B cell (primary cell): ENCODE data around the gene RRBP1. TPM values are rescaled to one million over a fixed set of nuclear protein-coding genes. Genes with fewer than 3 reads are reported as not detected.
"Not testable (repeated sequence)": the region's sequence is repeated elsewhere in the genome, so short reads cannot be mapped to it uniquely, and the experiment has no call there.

Experiments
- ATAC-seq: fragments of 200-7000 bp; cut with Tn5 transposase; one replicate; pipeline ENCODE4 v1.10.0; 2021; ENCODE audit warnings: low read depth, mild to moderate bottlenecking, moderate number of reproducible peaks, moderate library complexity
- CTCF ChIA-PET: fragments of 350-600 bp; sonication (Branson Sonifier 250); formaldehyde crosslinking; loops from one replicate; lab custom pipeline; 2021; ENCODE audit warnings: antibody characterized with exemption, inconsistent platforms; lab: Charles Lee
- POLR2A ChIA-PET: fragments of 350-600 bp; sonication (Branson Sonifier 250); formaldehyde crosslinking; loops from one replicate; lab custom pipeline; 2021; ENCODE audit warnings: antibody characterized with exemption; lab: Charles Lee
- DNase-seq: peaks from one replicate; pipeline ENCODE4 v3.0.0; 2013
- H2AFZ ChIP-seq: 2 replicates; pipeline ENCODE4 v1.6.1; 2012; ENCODE audit warnings: mild to moderate bottlenecking, low read depth, low read length; ENCODE audit not compliant: insufficient read depth, poor library complexity, severe bottlenecking
- H3K27ac ChIP-seq, 2 donors: 1 replicate in 1 of 2; 2 replicates in 1 of 2; pipeline ENCODE4 v1.5.1; 2012 to 2013; ENCODE audit warnings: low read length in 2 of 2, mild to moderate bottlenecking in 2 of 2, moderate library complexity in 1 of 2
- H3K27me3 ChIP-seq, 4 experiments: fragments of 200-600 bp in 1 of 4; sonication (generic) in 1 of 4; replicated peaks in 1 of 4; 1 replicate in 2 of 4; 2 replicates in 2 of 4; pipeline versions ENCODE4 v1.6.1 to v1.7.0; 2013 to 2016; ENCODE audit warnings: low read length in 3 of 4, mild to moderate bottlenecking in 2 of 4, mixed read lengths in 1 of 4, moderate library complexity in 1 of 4; ENCODE audit not compliant: insufficient read depth in 4 of 4, control insufficient read depth in 3 of 4; ENCODE audit errors: control extremely low read depth in 1 of 4
- H3K36me3 ChIP-seq, 2 experiments: replicated peaks in 1 of 2; 1 replicate in 1 of 2; 2 replicates in 1 of 2; pipeline versions ENCODE4 v1.6.1 to v1.7.1; 2013; ENCODE audit warnings: low read length in 1 of 2; ENCODE audit not compliant: insufficient read depth in 2 of 2, control insufficient read depth in 1 of 2; ENCODE audit errors: control extremely low read depth in 1 of 2, extremely low read depth in 1 of 2
- H3K4me1 ChIP-seq, 2 donors: fragments of 200-600 bp in 1 of 2; sonication (generic) in 1 of 2; 1 replicate in 1 of 2; 2 replicates in 1 of 2; pipeline versions ENCODE4 v1.5.1 to v1.6.1; 2013 to 2017; ENCODE audit warnings: low read length in 2 of 2; ENCODE audit not compliant: control insufficient read depth in 2 of 2, insufficient read depth in 2 of 2
- H3K4me2 ChIP-seq: replicated peaks from 2 replicates; pipeline ENCODE3; 2012; ENCODE audit warnings: mild to moderate bottlenecking, low read depth, low read length; ENCODE audit not compliant: poor library complexity, severe bottlenecking
- H3K4me3 ChIP-seq, 5 experiments: fragments of 200-600 bp in 1 of 5; sonication (generic) in 1 of 5; 1 replicate in 3 of 5; 2 replicates in 2 of 5; pipeline versions ENCODE4 v1.5.1 to v1.7.0; 2011 to 2016; ENCODE audit warnings: low read length in 4 of 5, mild to moderate bottlenecking in 4 of 5, low read depth in 2 of 5, control low read depth in 1 of 5, moderate library complexity in 1 of 5; ENCODE audit not compliant: insufficient read depth in 1 of 5; ENCODE audit errors: control extremely low read depth in 1 of 5, extremely low read depth in 1 of 5
- H3K79me2 ChIP-seq: fragments of 200-600 bp; sonication (generic); one replicate; pipeline ENCODE4 v1.6.0; 2016; ENCODE audit warnings: low read length; ENCODE audit not compliant: control insufficient read depth, insufficient read depth
- H3K9ac ChIP-seq: fragments of 200-600 bp; sonication (generic); 2 replicates; pipeline ENCODE4 v1.6.1; 2017; ENCODE audit warnings: mild to moderate bottlenecking, low read length, moderate library complexity
- H3K9me3 ChIP-seq, 3 donors: one replicate each; pipeline versions ENCODE4 v1.6.1 to v1.7.1; 2013; ENCODE audit warnings: low read length in 2 of 3; ENCODE audit not compliant: control insufficient read depth in 2 of 3, insufficient read depth in 1 of 3; ENCODE audit errors: control extremely low read depth in 1 of 3
- H4K20me1 ChIP-seq: 2 replicates; pipeline ENCODE4 v1.6.0; 2012; ENCODE audit warnings: mild to moderate bottlenecking, low read length; ENCODE audit not compliant: insufficient read depth, control insufficient read depth, poor library complexity, severe bottlenecking
- H3K27ac Mint-ChIP-seq: one replicate; pipeline ENCODE4 v1.8.0; 2021; ENCODE audit warnings: mixed read lengths
- H3K27me3 Mint-ChIP-seq: one replicate; pipeline ENCODE4 v1.8.0; 2021; ENCODE audit warnings: mixed read lengths
- H3K4me1 Mint-ChIP-seq: one replicate; pipeline ENCODE4 v1.8.0; 2021; ENCODE audit warnings: mixed read lengths
- H3K4me3 Mint-ChIP-seq: one replicate; pipeline ENCODE4 v1.8.0; 2021; ENCODE audit warnings: mixed read lengths
- H3K9me3 Mint-ChIP-seq: one replicate; pipeline ENCODE4 v1.8.0; 2022; ENCODE audit warnings: mixed read lengths; ENCODE audit not compliant: insufficient read depth
- EZH2 ChIP-seq: IDR thresholded peaks from 2 replicates; pipeline ENCODE4 v1.6.1; 2012; ENCODE audit warnings: borderline replicate concordance, low read depth, mild to moderate bottlenecking, moderate library complexity, low read length; ENCODE audit not compliant: insufficient read depth, poor library complexity, severe bottlenecking
- WGBS: methylation state at CpG from one replicate; pipeline ENCODE4 v1.1.5; 2013; ENCODE audit warnings: missing lambda C conversion rate; ENCODE audit not compliant: insufficient coverage; 5-methylcytosine and 5-hydroxymethylcytosine counted together
- intact Hi-C: fragments of 100-400 bp; cut with micrococcal nuclease; formaldehyde crosslinking; loops from one replicate; pipeline ENCODE4 v1.10.0; 2022
- polyA plus RNA-seq: library from polyadenylated mRNA; depleted of rRNA; stranded (reverse); fragments of >200 nt; gene quantifications from 2 replicates; pipeline ENCODE4 v1.2.3, GENCODE V29; 2012
- total RNA-seq, 2 donors: library from RNA; stranded (reverse); fragments of 120-200 nt in 1 of 2; gene quantifications; 1 replicate in 1 of 2; 2 replicates in 1 of 2; pipeline versions ENCODE4 v1.2.3 to v1.2.4, GENCODE V29; 2013 to 2022
- TF ChIP-seq, protein P1 (sequence below): fragments of 200-600 bp; IDR thresholded peaks from one replicate; pipeline ENCODE4 v1.8.0; 2022; ENCODE audit warnings: antibody characterized with exemption, mild to moderate bottlenecking

RRBP1 gene
- total and polyA plus RNA-seq, 2 donors (not counting 1 experiment from before 2014, with no cell fraction given): 10.9 to 27.5 TPM

GRCh38 chr20:17660667-17661066 is 21.4 kb downstream of the RRBP1 start:
- Histone ChIP-seq H3K4me3 (no peak overlapping the region), H3K9me3 (peaks cover 0 to 11% (median 0%) of the 10 kb centered on the region in 3 donors), H2AFZ (no peak overlapping the region), H4K20me1 (no peaks in the 10 kb centered on the region), H3K36me3 (peaks cover 0 to 11% of the 10 kb centered on the region in 2 experiments), H3K4me2 (no peak overlapping the region), H3K4me1 (peaks cover 10 to 13% of the 10 kb centered on the region in 2 donors), H3K9ac (no peak overlapping the region), H3K27ac (no peak overlapping the region), H3K27me3 (no peaks in the 10 kb centered on the region), H3K79me2 (peaks cover 27% of the 10 kb centered on the region)
- TF ChIP-seq EZH2: no peak
- ChIA-PET CTCF (no interaction called here), POLR2A (no interaction called here)
- DNase-seq (no peak), ATAC-seq (no peak)
- no peaks in the 10 kb centered on the region for H3K9me3 Mint-ChIP-seq
- WGBS: 100% methylated on average over 2 of the region's 6 CpGs
- intact Hi-C loops: no loop called here
- H3K27me3 Mint-ChIP-seq: no peaks in the 10 kb centered on the region
- H3K4me1 Mint-ChIP-seq: peaks cover 24% of the 10 kb centered on the region
- H3K4me3 Mint-ChIP-seq: no peak overlapping the region
- H3K27ac Mint-ChIP-seq: no peak overlapping the region

DNA sequence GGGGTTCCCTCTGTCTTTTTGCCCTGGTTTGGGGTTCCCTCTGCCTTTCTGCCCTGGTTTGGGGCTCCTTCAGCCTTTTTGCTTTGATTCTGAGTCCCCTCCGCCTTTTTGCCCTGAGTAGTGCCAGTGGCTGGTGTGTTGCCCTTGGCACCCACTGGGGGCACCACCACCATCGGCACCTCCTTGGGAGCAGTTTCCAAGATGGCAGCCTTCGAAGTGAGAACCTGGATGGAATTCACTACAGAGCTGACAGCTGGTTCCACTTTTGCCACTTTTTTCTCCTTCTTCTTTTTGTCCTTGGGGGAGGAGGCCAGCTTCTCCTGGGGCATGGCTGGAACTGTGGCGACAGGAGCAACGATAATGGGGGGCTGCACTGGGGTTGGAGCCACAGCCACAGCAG is 22.2 kb downstream of the RRBP1 start:
- no peak overlapping the region for H3K4me3 Mint-ChIP-seq
- H3K79me2 ChIP-seq: peaks cover 22% of the 10 kb centered on the region
- H3K4me1 Mint-ChIP-seq: peaks cover 24% of the 10 kb centered on the region
- H3K4me2 ChIP-seq: no peak overlapping the region
- H3K4me1 ChIP-seq: peaks cover 10 to 13% of the 10 kb centered on the region in 2 donors
- H3K4me3 ChIP-seq: no peak overlapping the region
- POLR2A ChIA-PET: no interaction called here
- no peaks in the 10 kb centered on the region for H3K27me3 ChIP-seq
- no peaks in the 10 kb centered on the region for H3K27me3 Mint-ChIP-seq
- TF ChIP-seq, protein P1, sequence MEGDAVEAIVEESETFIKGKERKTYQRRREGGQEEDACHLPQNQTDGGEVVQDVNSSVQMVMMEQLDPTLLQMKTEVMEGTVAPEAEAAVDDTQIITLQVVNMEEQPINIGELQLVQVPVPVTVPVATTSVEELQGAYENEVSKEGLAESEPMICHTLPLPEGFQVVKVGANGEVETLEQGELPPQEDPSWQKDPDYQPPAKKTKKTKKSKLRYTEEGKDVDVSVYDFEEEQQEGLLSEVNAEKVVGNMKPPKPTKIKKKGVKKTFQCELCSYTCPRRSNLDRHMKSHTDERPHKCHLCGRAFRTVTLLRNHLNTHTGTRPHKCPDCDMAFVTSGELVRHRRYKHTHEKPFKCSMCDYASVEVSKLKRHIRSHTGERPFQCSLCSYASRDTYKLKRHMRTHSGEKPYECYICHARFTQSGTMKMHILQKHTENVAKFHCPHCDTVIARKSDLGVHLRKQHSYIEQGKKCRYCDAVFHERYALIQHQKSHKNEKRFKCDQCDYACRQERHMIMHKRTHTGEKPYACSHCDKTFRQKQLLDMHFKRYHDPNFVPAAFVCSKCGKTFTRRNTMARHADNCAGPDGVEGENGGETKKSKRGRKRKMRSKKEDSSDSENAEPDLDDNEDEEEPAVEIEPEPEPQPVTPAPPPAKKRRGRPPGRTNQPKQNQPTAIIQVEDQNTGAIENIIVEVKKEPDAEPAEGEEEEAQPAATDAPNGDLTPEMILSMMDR: no peak
- TF ChIP-seq EZH2: no peak
- DNase-seq (no peak), ATAC-seq (no peak)
- no peak overlapping the region for H2AFZ ChIP-seq
- WGBS: 100% methylated on average over 4 of the region's 5 CpGs
- H3K36me3 ChIP-seq: peaks cover 0 to 11% of the 10 kb centered on the region in 2 experiments
- H3K27ac ChIP-seq: no peak overlapping the region
- no peak overlapping the region for H3K9ac ChIP-seq
- H3K9me3 ChIP-seq: peaks cover 0 to 11% (median 0%) of the 10 kb centered on the region in 3 donors
- intact Hi-C loops: no loop called here
- CTCF ChIA-PET: no interaction called here
- no peak overlapping the region for H3K27ac Mint-ChIP-seq
- H4K20me1 ChIP-seq: no peaks in the 10 kb centered on the region
- H3K9me3 Mint-ChIP-seq: no peaks in the 10 kb centered on the region

DNA sequence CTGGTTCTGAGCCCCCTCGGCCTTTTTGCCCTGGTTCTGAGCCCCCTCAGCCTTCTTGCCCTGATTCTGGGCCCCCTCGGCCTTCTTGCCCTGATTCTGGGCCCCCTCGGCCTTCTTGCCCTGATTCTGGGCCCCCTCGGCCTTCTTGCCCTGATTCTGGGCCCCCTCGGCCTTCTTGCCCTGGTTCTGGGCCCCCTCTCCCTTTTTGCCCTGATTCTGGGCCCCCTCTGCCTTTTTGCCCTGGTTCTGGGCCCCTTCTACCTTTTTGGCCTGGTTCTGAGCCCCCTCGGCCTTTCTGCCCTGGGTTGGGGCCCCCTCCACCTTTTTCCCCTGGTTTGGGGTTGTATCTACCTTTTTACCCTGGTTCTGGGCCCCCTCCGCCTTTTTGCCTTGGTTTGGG is 22.7 kb downstream of the RRBP1 start:
- H3K4me2 ChIP-seq, H3K4me3 Mint-ChIP-seq, H3K27me3 Mint-ChIP-seq, H3K27me3 ChIP-seq, H4K20me1 ChIP-seq, intact Hi-C loops, ATAC-seq, H3K27ac ChIP-seq, POLR2A ChIA-PET, H2AFZ ChIP-seq, H3K4me3 ChIP-seq, H3K27ac Mint-ChIP-seq, DNase-seq, H3K9me3 Mint-ChIP-seq, H3K9ac ChIP-seq: not testable (repeated sequence)
- CTCF ChIA-PET: interaction anchor here (1.3 kb wide), 1 partner anchor 280 kb away, joined by 3 read pairs; no protein-coding TSS in a partner anchor
- H3K4me1 ChIP-seq: peaks cover 10 to 13% of the 10 kb centered on the region in 2 donors
- peaks cover 0 to 11% (median 0%) of the 10 kb centered on the region in 3 donors for H3K9me3 ChIP-seq
- H3K4me1 Mint-ChIP-seq: peaks cover 24% of the 10 kb centered on the region
- 100% methylated on average over 3 of the region's 7 CpGs for WGBS
- peaks cover 0 to 11% of the 10 kb centered on the region in 2 experiments for H3K36me3 ChIP-seq
- H3K79me2 ChIP-seq: peaks cover 19% of the 10 kb centered on the region
